Osteocyte (in vitro differentiated cells): ENCODE measurements around the gene MAN1A2. TPM values are rescaled to one million over a fixed set of nuclear protein-coding genes. Genes with fewer than 3 reads are reported as not detected.

Experiments used
- DNase-seq: peaks from one replicate; pipeline ENCODE4 v3.0.0; 2021; ENCODE audit warnings: mixed read lengths; ENCODE audit not compliant: unreplicated experiment; ENCODE audit errors: extremely low spot score
- H3K27ac Mint-ChIP-seq: one replicate; pipeline ENCODE4 v1.8.0; 2021; ENCODE audit warnings: mild to moderate bottlenecking, mixed read lengths; ENCODE audit not compliant: unreplicated experiment
- H3K27me3 Mint-ChIP-seq: one replicate; pipeline ENCODE4 v1.8.0; 2021; ENCODE audit warnings: mixed read lengths; ENCODE audit not compliant: unreplicated experiment
- H3K36me3 Mint-ChIP-seq: one replicate; pipeline ENCODE4 v1.8.0; 2021; ENCODE audit warnings: mixed read lengths; ENCODE audit not compliant: unreplicated experiment
- H3K4me1 Mint-ChIP-seq: one replicate; pipeline ENCODE4 v1.8.0; 2021; ENCODE audit warnings: mixed read lengths; ENCODE audit not compliant: unreplicated experiment
- H3K4me3 Mint-ChIP-seq: one replicate; pipeline ENCODE4 v1.8.0; 2021; ENCODE audit warnings: mild to moderate bottlenecking, moderate library complexity, mixed read lengths; ENCODE audit not compliant: unreplicated experiment
- H3K9me3 Mint-ChIP-seq: one replicate; pipeline ENCODE4 v1.8.0; 2021; ENCODE audit warnings: mixed read lengths; ENCODE audit not compliant: unreplicated experiment
- total RNA-seq: library from RNA; stranded (reverse); gene quantifications from 2 replicates; pipeline ENCODE4 v1.2.1, GENCODE V29; 2021
- TF ChIP-seq, protein P1 (sequence below): fragments of 200-600 bp; sonication (generic); IDR thresholded peaks from 2 replicates; pipeline ENCODE4 v1.5.0; 2021; ENCODE audit warnings: antibody characterized with exemption, mild to moderate bottlenecking, moderate library complexity

The MAN1A2 gene
- total RNA-seq, 1 donor from 2014 or later: 53.7 TPM

DNA sequence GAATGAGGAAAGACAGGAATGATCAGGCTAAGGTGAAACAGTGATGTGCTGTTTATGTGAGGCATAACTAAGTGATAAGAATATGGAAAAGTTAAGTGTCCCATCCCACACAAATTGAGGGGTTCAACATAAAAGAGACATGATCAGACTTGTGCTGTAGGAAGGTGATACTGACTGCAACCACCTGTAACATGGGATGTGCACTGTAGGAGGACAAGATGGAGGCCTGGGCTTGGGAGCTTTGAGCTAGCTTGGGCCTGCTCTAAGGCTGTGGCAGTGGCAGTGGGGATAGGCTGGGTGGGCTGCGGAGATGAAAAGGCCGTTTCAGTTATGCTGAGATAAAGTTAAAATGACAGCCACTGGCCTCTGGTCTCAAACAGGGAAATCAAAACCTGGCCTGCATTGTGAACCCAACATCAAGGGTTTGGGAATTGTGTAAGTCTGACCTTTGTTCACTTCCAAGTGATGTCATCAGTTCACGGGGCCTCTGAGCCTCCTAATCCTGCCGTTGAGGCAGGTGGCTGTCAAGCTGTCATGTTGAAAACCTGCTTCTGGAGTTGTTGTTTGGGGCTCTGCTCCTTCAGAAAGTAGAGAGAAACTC, 177.4 kb downstream of the MAN1A2 start:
- TF ChIP-seq, protein P1, sequence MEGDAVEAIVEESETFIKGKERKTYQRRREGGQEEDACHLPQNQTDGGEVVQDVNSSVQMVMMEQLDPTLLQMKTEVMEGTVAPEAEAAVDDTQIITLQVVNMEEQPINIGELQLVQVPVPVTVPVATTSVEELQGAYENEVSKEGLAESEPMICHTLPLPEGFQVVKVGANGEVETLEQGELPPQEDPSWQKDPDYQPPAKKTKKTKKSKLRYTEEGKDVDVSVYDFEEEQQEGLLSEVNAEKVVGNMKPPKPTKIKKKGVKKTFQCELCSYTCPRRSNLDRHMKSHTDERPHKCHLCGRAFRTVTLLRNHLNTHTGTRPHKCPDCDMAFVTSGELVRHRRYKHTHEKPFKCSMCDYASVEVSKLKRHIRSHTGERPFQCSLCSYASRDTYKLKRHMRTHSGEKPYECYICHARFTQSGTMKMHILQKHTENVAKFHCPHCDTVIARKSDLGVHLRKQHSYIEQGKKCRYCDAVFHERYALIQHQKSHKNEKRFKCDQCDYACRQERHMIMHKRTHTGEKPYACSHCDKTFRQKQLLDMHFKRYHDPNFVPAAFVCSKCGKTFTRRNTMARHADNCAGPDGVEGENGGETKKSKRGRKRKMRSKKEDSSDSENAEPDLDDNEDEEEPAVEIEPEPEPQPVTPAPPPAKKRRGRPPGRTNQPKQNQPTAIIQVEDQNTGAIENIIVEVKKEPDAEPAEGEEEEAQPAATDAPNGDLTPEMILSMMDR: no peak
- H3K27me3 Mint-ChIP-seq: peaks cover 25% of the 10 kb centered on the region
- no peaks in the 10 kb centered on the region for H3K4me1 Mint-ChIP-seq
- no peaks in the 10 kb centered on the region for H3K36me3 Mint-ChIP-seq
- H3K9me3 Mint-ChIP-seq: no peaks in the 10 kb centered on the region
- H3K4me3 Mint-ChIP-seq: no peak overlapping the region
- no peak overlapping the region for H3K27ac Mint-ChIP-seq
- no peak for DNase-seq

DNA sequence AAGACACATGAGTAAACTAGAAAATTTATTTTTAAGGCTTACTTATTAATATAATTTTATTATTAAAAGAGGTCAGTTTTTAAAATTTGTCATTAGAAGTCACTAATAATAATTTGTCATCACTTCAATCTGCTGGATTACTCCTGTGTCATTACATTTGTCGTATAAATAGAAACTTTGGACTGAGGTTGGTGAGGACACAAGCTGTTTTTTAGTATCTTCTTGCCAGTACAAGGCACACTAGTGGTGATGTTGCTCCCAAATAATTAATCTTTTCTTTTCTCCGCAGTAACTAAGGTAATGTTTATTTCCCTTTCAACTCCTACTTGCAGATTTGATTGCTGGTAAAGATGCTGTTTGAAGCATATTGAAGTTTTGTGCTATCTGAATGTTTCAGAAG, 179.2 kb downstream of the MAN1A2 start:
- TF ChIP-seq, protein P1: no peak
- H3K27me3 Mint-ChIP-seq: peaks cover 25% of the 10 kb centered on the region
- no peak overlapping the region for H3K4me3 Mint-ChIP-seq
- H3K4me1 Mint-ChIP-seq: no peaks in the 10 kb centered on the region
- H3K36me3 Mint-ChIP-seq: no peaks in the 10 kb centered on the region
- H3K27ac Mint-ChIP-seq: no peak overlapping the region
- no peaks in the 10 kb centered on the region for H3K9me3 Mint-ChIP-seq
- no peak for DNase-seq

DNA sequence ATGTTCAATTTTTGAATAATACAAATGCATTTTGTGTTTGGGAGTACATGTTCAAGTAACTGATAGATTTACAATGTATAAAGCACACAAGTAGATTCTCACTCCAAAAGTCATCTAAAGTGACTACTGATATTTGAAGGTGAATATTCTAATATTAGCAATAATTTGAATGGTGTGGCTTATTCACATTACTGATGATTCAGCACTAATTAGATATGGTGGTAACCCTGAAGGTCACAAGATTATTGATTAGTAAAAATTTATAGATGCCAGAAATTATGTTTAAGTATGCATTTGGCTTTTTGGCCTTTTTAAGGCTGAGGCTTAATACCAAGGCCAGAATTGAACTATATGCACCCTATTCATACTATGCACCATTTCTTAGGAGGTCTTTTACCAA, 186.2 kb downstream of the MAN1A2 start:
- Mint-ChIP-seq H3K4me1 (no peaks in the 10 kb centered on the region), H3K36me3 (no peaks in the 10 kb centered on the region), H3K27ac (no peak overlapping the region), H3K27me3 (peaks cover 26% of the 10 kb centered on the region), H3K4me3 (no peak overlapping the region), H3K9me3 (no peaks in the 10 kb centered on the region)
- TF ChIP-seq, protein P1: no peak
- DNase-seq: no peak

DNA sequence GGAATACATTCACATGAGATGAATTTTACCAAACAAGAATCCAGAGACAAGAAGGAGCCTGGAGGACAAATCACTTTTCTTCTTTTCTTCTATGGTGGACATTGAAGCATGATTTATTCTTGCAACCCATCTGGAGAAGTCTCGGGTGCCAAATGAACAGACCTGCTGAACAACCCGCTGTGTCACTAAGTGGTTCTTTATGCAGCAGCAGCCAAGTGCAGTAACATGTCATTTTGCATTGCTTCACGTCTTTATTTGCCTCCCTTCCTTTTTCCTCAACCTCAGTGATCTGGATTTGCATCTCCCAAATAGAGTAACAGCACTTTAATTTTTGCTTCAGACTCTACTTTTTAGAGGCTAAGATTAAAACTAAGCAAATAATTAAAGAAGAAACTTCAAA, 188.6 kb downstream of the MAN1A2 start:
- TF ChIP-seq, protein P1: no peak
- DNase-seq: no peak
- H3K36me3 Mint-ChIP-seq: no peaks in the 10 kb centered on the region
- H3K4me3 Mint-ChIP-seq: no peak overlapping the region
- H3K9me3 Mint-ChIP-seq: peaks cover 5% of the 10 kb centered on the region
- no peak overlapping the region for H3K27ac Mint-ChIP-seq
- H3K27me3 Mint-ChIP-seq: peaks cover 31% of the 10 kb centered on the region
- H3K4me1 Mint-ChIP-seq: no peaks in the 10 kb centered on the region

DNA sequence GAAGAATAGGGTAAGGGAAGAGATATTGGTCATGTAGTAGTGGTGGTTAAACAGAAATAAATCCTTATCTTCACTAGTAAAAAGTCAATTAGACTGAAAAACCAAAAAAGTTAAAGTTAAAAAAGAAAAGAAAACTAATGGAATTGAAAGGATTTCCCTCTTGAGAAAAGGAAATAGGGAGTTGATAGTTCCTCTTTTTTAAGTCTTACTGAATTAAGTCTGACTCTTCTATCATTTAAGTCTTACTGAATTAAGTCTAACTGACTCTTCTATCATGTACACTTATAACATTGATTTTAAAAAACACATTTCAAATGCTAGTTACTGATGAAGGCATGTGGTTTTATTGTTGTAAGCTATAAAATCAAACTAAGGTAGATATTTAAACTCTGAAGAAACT, 189.1 kb downstream of the MAN1A2 start:
- TF ChIP-seq, protein P1: no peak
- H3K27ac Mint-ChIP-seq: no peak overlapping the region
- H3K4me1 Mint-ChIP-seq: no peaks in the 10 kb centered on the region
- DNase-seq: no peak
- H3K36me3 Mint-ChIP-seq: no peaks in the 10 kb centered on the region
- H3K9me3 Mint-ChIP-seq: peaks cover 5% of the 10 kb centered on the region
- peaks cover 31% of the 10 kb centered on the region for H3K27me3 Mint-ChIP-seq
- no peak overlapping the region for H3K4me3 Mint-ChIP-seq
